Measurements from ENCODE around the gene ARHGEF39.

ARHGEF39 gene

DNA sequence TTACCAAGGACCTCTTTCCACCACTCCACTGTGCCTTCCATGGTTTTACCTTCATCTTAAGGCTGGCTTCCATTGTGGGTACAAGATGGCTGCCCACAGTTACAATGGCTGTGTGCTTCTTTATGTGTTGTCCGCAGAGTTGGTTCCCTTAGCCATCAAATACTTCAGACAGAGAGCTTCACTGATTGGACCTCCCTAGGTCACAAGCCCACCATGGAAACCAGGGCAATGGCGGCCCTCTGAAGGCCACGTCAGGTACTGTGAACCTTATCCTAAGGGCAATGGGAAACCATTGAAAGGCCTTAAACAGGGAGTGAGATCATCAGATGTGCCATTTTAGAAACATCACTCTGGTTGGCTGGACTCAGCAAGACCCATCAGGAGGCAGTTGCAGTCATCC lies 2.9 kb upstream of the ARHGEF39 start:
- no peaks in the 10 kb centered on the region for H3K36me3 Mint-ChIP-seq
- H3K27ac Mint-ChIP-seq, result no peak overlapping the region
- H3K9me3 Mint-ChIP-seq, result no peaks in the 10 kb centered on the region
- H3K4me1 Mint-ChIP-seq, result peaks cover 30% of the 10 kb centered on the region
- no peaks in the 10 kb centered on the region for H3K27me3 Mint-ChIP-seq
- no peak overlapping the region for H3K4me3 Mint-ChIP-seq

DNA sequence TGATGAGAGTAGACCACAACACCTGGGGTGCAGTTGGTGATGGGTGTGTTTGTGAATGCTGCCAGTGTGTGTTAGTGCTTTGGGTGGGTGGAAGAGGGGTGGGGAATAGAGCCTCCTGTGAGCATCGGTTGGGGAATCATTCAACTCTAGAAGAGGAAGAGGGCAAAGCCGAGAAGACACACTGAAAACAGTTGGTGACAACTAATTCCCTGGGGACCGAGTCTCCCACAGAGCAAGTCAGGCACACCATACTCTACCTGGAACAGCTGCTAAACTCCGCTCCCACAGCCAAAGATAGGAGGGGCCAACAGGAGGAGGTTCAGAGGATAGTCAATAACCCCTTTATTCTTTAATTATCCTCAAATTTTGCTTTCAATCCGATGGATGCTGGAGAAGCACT lies 1.6 kb upstream of the ARHGEF39 start:
- Mint-ChIP-seq H3K27ac (no peak overlapping the region), H3K4me3 (peak overlapping the region; percentile 26), H3K9me3 (no peaks in the 10 kb centered on the region)

DNA sequence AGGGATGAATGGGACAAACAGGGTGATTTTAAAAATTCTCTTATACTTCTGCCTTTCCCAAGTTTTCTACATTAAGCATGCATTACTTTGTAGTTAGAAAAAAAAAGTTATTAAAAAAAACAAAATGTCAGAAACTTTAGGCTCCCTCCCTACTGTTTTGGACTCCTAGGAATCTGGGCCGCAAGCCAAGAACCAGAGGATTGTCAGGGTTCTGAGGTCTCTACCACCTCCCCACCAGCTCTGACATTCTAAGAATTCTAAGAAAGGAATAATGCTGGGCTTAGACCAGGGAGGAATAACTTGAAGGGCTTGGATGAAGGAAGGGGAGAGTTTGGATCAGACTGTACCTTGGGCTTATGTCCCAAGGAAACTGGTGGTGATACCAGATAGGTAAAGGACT lies 1.1 kb upstream of the ARHGEF39 start:
- H3K4me3 Mint-ChIP-seq, result peak overlapping the region; percentile 44
- no peaks in the 10 kb centered on the region for H3K9me3 Mint-ChIP-seq
- H3K4me1 Mint-ChIP-seq, result peaks cover 47% of the 10 kb centered on the region
- no peaks in the 10 kb centered on the region for H3K27me3 Mint-ChIP-seq
- H3K27ac Mint-ChIP-seq, result no peak overlapping the region
- H3K36me3 Mint-ChIP-seq, result no peaks in the 10 kb centered on the region

More for the DNA sequence above, 1.6 kb upstream of the ARHGEF39 start:
- no peaks in the 10 kb centered on the region for H3K27me3 Mint-ChIP-seq
- H3K36me3 Mint-ChIP-seq, result no peaks in the 10 kb centered on the region
- peaks cover 44% of the 10 kb centered on the region for H3K4me1 Mint-ChIP-seq

- Mint-ChIP-seq H3K9me3 (no peaks in the 10 kb centered on the region), H3K27ac (peak overlapping the region; percentile 59), H3K27me3 (no peaks in the 10 kb centered on the region), H3K4me1 (peaks cover 53% of the 10 kb centered on the region), H3K4me3 (peak overlapping the region; percentile 86), H3K36me3 (no peaks in the 10 kb centered on the region)
Observed at GRCh38 chr9:35665471-35665818, 450 bp upstream of the ARHGEF39 start.

GRCh38 chr9:35662437-35662836 lies 2.6 kb downstream of the ARHGEF39 start:
- peak overlapping the region; percentile 23 for H3K4me3 Mint-ChIP-seq
- H3K27ac Mint-ChIP-seq, result peak overlapping the region; percentile 13
- H3K27me3 Mint-ChIP-seq, result peaks cover 2% of the 10 kb centered on the region
- no peaks in the 10 kb centered on the region for H3K9me3 Mint-ChIP-seq
- H3K4me1 Mint-ChIP-seq, result peaks cover 77% of the 10 kb centered on the region
- no peaks in the 10 kb centered on the region for H3K36me3 Mint-ChIP-seq

GRCh38 chr9:35661756-35662350 lies 3.1 kb downstream of the ARHGEF39 start:
- Mint-ChIP-seq H3K4me1 (peaks cover 83% of the 10 kb centered on the region), H3K36me3 (no peaks in the 10 kb centered on the region), H3K27ac (peak overlapping the region; percentile 13), H3K9me3 (no peaks in the 10 kb centered on the region), H3K4me3 (no peak overlapping the region), H3K27me3 (peaks cover 2% of the 10 kb centered on the region)

DNA sequence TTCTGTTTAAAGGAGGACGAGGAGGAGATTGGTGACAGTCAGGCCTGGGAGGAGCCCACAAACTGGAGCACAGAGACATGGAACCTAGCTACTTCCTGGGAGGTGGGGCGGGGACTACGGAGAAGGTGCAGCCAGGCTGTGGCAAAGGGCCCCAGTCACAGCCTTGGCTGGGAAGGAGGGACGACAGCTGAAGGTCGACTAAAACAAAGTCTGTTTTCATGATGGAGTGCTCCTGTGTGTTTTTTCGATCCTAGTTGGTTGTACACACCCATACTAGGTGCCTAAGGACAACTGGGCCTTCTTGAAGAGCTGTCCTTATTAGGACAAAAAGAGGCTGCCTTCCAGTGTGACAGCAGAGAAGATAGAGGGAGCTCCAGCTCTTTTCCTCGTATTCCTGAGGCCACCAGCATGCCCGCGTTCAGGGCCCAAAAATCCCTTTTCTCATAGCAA lies 4.0 kb downstream of the ARHGEF39 start:
- peaks cover 2% of the 10 kb centered on the region for H3K27me3 Mint-ChIP-seq
- H3K4me3 Mint-ChIP-seq, result no peak overlapping the region

GRCh38 chr9:35659340-35659739 lies 5.7 kb downstream of the ARHGEF39 start:
- Mint-ChIP-seq H3K9me3 (no peaks in the 10 kb centered on the region), H3K27ac (peak overlapping the region; percentile 70), H3K36me3 (no peaks in the 10 kb centered on the region), H3K4me3 (peak overlapping the region; percentile 88), H3K27me3 (peaks cover 2% of the 10 kb centered on the region), H3K4me1 (peaks cover 79% of the 10 kb centered on the region)

More for the DNA sequence above, 4.0 kb downstream of the ARHGEF39 start:
- Mint-ChIP-seq H3K9me3 (no peaks in the 10 kb centered on the region), H3K36me3 (no peaks in the 10 kb centered on the region), H3K27ac (no peak overlapping the region), H3K4me1 (peaks cover 85% of the 10 kb centered on the region)

DNA sequence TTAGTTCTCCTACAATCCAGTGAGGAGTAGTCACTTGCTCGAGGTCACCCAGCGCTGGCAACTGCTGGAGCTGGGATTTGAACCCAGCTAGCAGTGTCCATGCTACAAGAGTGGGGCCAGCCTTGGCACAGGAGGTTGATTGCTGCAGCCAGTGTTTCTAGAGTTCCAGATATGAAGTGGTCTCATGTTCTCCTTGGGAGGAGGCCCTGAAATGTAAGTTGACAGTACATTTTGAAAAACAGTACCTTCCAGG lies 6.1 kb downstream of the ARHGEF39 start:
- no peaks in the 10 kb centered on the region for H3K9me3 Mint-ChIP-seq
- H3K27me3 Mint-ChIP-seq, result peaks cover 2% of the 10 kb centered on the region
- peak overlapping the region; percentile 70 for H3K27ac Mint-ChIP-seq
- H3K4me3 Mint-ChIP-seq, result peak overlapping the region; percentile 88
- peaks cover 74% of the 10 kb centered on the region for H3K4me1 Mint-ChIP-seq
- H3K36me3 Mint-ChIP-seq, result no peaks in the 10 kb centered on the region

GRCh38 chr9:35658137-35658967 lies 6.6 kb downstream of the ARHGEF39 start, which contains the start of gene CCDC107:
TSS of gene CCDC107 (plus strand) at chr9:35658292. CDS start at chr9:35658380, 88 bp downstream.
- Mint-ChIP-seq H3K9me3 (no peaks in the 10 kb centered on the region), H3K4me1 (peaks cover 69% of the 10 kb centered on the region), H3K27me3 (peaks cover 2% of the 10 kb centered on the region), H3K4me3 (peak within 1 kb of the TSS; percentile 88), H3K36me3 (no peaks in the 10 kb centered on the region), H3K27ac (peak within 1 kb of the TSS; percentile 100)

DNA sequence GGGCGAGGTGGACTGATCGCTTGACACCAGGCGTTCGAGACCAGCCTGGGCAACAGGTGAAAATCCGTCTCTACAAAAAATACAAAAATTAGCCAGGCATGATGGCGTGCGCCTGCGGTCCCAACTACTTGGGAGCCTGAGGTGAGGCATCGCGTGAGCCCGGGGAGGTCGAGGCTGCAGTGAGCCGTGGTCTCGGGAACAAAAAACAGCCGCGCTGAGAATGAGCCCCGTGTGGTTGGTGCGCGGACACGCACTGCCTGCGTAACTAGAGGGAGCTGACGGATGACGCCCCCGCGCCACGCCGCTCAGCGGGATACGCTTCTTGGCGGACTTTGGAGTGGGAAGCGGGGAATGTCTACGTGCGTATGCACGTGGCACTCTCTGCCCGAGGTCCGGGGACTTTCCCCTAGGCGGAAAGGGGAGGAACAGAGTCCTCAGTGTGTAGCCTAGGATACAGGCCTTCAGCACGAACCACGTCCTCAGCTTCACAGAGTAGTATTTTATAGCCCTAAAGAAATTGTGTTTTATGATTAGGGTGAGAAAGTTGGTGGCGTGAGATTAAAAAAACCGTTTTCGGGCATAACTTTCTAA lies 7.4 kb downstream of the ARHGEF39 start, which contains the start of gene RMRP:
Gene RMRP (minus strand): TSS at position 474 of the 591 bp plus-strand sequence.
- Mint-ChIP-seq H3K27me3 (peaks cover 2% of the 10 kb centered on the region), H3K4me1 (peaks cover 62% of the 10 kb centered on the region), H3K9me3 (no peaks in the 10 kb centered on the region), H3K27ac (peak within 1 kb of the TSS; percentile 100), H3K36me3 (no peaks in the 10 kb centered on the region), H3K4me3 (peak within 1 kb of the TSS; percentile 88)

GRCh38 chr9:35656831-35657545 lies 8.0 kb downstream of the ARHGEF39 start:
- H3K4me3 Mint-ChIP-seq, result peak overlapping the region; percentile 68
- peaks cover 2% of the 10 kb centered on the region for H3K27me3 Mint-ChIP-seq
- H3K36me3 Mint-ChIP-seq, result no peaks in the 10 kb centered on the region
- no peaks in the 10 kb centered on the region for H3K9me3 Mint-ChIP-seq
- H3K4me1 Mint-ChIP-seq, result peaks cover 58% of the 10 kb centered on the region
- peak overlapping the region; percentile 100 for H3K27ac Mint-ChIP-seq

- H3K9me3 Mint-ChIP-seq, result no peaks in the 10 kb centered on the region
- no peaks in the 10 kb centered on the region for H3K36me3 Mint-ChIP-seq
- H3K27me3 Mint-ChIP-seq, result peaks cover 2% of the 10 kb centered on the region
- peaks cover 59% of the 10 kb centered on the region for H3K4me1 Mint-ChIP-seq
- H3K27ac Mint-ChIP-seq, result peak overlapping the region; percentile 73
- H3K4me3 Mint-ChIP-seq, result peak overlapping the region; percentile 68
Observed at GRCh38 chr9:35656348-35656747, 8.6 kb downstream of the ARHGEF39 start.

GRCh38 chr9:35653611-35654010 lies 11.4 kb downstream of the ARHGEF39 start:
- H3K27ac Mint-ChIP-seq, result peak overlapping the region; percentile 55
- peaks cover 2% of the 10 kb centered on the region for H3K27me3 Mint-ChIP-seq
- no peaks in the 10 kb centered on the region for H3K9me3 Mint-ChIP-seq
- peaks cover 55% of the 10 kb centered on the region for H3K4me1 Mint-ChIP-seq
- H3K36me3 Mint-ChIP-seq, result no peaks in the 10 kb centered on the region
- H3K4me3 Mint-ChIP-seq, result no peak overlapping the region

- H3K36me3 Mint-ChIP-seq, result no peaks in the 10 kb centered on the region
- no peak overlapping the region for H3K4me3 Mint-ChIP-seq
- peaks cover under 1% of the 10 kb centered on the region for H3K27me3 Mint-ChIP-seq
- H3K27ac Mint-ChIP-seq, result no peak overlapping the region
- no peaks in the 10 kb centered on the region for H3K9me3 Mint-ChIP-seq
- H3K4me1 Mint-ChIP-seq, result peaks cover 61% of the 10 kb centered on the region
Observed at GRCh38 chr9:35652829-35653209, 12.2 kb downstream of the ARHGEF39 start.
